ENCODE results near the gene GLG1.

- TF ChIP-seq CTCF (IDR thresholded peaks at IDR 0.05; ENCODE audit: extremely low read depth in 1 of 2, insufficient read depth in 1 of 2, low read depth in 1 of 2, low read length in 2 of 2) (no peak), EZH2 (IDR thresholded peaks at IDR 0.05; ENCODE audit: borderline replicate concordance, low read depth, low read length, severe bottlenecking) (no peak), POLR2A (IDR thresholded peaks at IDR 0.05; ENCODE audit: low read depth, low read length) (no peak), FOS (IDR thresholded peaks at IDR 0.05; ENCODE audit: borderline replicate concordance, insufficient read depth, low read length) (no peak)
- TF ChIP-seq, protein P1, sequence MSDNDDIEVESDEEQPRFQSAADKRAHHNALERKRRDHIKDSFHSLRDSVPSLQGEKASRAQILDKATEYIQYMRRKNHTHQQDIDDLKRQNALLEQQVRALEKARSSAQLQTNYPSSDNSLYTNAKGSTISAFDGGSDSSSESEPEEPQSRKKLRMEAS (IDR thresholded peaks at IDR 0.05; ENCODE audit: insufficient read depth, insufficient read length): no peak
Measured at GRCh38 chr16:74568961-74569631, 37.8 kb downstream of the GLG1 start.

Data from endothelial cell of umbilical vein (primary cell).